Measurements from ENCODE around the gene XPNPEP2. TPM values are rescaled to one million over a fixed set of nuclear protein-coding genes. Genes with fewer than 3 reads are reported as not detected.
A peak's percentile ranks its signal among the peaks of the same experiment; 100 is the strongest.

XPNPEP2 gene
- total RNA-seq = 0.72 TPM

- DNase-seq = peak; percentile 87
Measured at GRCh38 chrX:129738466-129739308, at the start of gene XPNPEP2. TSS of gene XPNPEP2 (plus strand) at chrX:129738979. CDS start at chrX:129739214, 235 bp downstream.

DNA sequence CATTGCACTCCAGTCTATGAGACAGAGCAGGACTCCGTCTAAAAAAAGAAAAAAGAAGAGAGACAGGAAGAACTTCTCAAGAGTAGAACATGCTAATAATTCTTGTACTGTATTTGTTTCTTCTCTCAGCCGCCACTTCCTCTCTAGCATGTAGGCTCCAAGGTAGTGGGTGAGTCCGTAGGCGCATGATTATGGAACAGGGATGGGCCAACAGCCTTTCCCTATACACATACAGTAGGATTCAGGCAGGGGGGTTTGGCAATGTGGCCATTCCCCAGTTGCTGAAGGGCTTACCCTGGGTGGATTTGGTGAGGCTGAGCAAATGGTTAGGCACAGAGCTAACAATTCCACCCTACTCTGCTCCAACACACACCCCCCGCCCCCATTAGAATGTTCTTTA is 49.0 kb upstream of the XPNPEP2 start:
- DNase-seq = no peak

DNA sequence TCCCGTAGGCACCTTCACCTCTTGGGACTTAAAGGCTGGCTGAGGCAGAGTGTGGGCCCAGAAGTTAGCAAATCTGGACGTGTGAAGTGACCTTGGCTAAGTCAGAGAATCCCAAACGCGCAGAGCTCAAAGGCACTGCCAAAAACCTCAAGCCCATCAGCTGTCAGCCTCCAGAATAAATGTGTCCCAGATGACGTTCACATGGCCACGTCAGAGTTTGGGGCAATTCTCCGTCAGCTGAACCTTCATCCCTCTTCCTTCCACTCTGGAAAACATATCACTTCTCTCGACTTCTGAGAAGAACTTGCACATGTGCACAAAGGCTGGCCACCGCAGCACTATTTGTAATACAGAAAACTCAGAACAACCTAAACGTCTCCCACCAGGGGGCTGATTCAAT is 48.3 kb upstream of the XPNPEP2 start:
- peak; percentile 36 for DNase-seq

DNA sequence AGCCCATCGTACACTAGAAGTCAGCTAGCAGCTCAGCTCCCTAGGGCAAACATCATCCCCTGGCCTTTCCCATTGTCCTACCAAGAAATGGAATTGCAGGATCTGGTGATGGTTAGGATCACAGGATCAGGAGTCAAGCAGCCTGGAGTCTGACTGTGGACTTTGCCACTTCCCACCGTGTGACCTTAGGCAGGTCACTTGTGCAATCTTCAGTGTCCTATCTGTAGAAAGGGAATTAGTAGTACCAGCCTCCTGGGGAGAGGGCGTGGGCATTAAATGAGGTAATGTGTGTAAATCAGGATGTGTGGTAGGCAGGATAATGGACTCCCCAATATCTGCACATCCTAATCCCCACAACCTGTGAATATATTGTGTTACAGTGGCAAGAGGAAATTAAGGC is 45.4 kb upstream of the XPNPEP2 start:
- DNase-seq = no peak

GRCh38 chrX:129694805-129695204 is 44.0 kb upstream of the XPNPEP2 start:
- DNase-seq = no peak

- DNase-seq = no peak
Measured at GRCh38 chrX:129695535-129695934, 43.2 kb upstream of the XPNPEP2 start.

DNA sequence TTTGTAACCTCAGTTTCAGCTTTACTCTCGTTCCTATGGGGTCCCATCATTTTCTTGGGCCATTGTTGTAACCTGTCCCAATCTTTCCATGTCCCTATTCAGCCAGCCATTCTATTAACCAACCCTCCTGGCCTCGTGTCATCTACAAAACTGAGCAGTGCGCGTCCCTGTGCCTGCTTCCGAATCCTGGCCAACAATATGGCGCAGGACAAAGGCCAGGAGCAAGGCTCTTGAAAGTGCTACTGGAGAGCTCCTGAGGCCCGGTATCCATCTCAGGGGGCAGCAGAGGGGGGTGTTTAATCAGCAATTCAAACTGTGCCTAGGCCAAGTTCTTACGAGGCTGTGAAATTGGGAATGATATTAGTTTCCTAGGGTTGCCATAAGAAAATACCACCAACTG is 42.8 kb upstream of the XPNPEP2 start:
- no peak for DNase-seq

- DNase-seq = no peak
Measured at GRCh38 chrX:129696463-129697155, 42.2 kb upstream of the XPNPEP2 start.

DNA sequence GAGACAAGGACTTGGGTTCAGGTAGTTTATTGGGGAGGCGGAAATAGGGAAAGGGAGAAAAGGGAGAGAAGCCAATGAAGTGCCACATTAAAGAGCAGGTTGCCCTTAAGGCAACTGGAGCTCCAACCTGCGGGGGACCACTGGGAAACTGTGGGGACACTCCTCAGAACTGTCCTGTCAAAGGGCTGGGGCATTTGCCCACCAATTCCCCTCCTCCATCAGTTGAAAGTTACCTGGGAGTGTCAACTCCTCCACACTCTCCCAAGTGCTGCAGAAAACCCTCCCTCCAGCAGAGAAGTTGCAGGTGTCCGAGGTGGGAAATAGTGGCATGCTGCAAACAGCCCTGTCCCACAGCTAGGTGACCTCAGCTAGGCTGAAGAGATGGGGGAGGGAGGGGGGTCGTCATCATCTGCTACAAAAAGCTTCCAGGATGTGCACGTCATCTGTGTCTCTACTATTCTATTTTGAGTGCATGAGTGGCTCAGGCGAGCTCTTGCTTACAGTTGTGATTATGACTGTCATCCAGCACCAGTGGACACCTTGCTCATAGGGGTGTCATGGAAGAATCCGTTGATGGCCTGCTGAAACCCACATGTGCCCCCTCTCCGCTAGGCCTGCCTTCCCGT is 41.5 kb upstream of the XPNPEP2 start:
- no peak for DNase-seq

GRCh38 chrX:129698150-129698549 is 40.6 kb upstream of the XPNPEP2 start:
- DNase-seq = no peak

DNA sequence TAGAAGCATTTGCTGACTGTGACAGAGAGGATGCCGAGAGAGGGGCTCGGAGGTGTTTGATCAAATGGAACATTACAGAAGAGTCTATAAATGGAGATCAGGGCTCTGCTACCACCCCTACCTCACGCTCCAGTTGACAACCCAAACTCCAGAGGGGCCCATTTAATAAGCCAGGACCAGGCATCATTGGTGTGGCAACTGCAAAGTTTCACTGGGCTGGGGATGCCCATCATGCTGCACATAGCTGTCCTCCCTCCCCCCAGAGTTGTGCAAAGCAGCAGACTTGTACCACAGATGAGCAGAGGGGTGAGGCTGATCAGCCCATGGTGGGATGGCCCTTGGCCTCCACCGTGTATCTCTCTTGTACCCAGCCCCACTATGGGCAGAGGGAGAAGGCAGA is 38.2 kb upstream of the XPNPEP2 start:
- DNase-seq = no peak

- peak; percentile 88 for DNase-seq
Measured at GRCh38 chrX:129701624-129702069, 37.1 kb upstream of the XPNPEP2 start.

DNA sequence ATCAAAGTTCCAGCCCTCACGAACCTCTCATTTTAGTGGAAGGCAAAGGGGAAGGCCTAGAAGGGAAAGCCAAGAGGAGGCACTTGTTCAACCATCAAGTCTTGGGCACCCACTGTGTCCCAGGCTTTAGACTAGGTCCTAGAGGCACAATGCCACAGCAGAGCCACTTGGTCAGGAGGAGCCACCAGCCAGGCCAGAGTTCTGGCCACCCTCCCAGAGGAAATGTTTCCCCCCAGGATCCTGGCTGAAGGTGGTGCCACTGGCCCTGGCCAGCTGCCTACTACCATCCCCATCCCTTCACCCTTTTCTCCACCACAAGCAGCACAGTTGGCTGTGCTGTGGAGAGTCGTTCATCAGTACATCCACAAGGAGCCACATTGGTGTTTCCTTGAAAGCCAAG is 34.3 kb upstream of the XPNPEP2 start:
- no peak for DNase-seq

DNA sequence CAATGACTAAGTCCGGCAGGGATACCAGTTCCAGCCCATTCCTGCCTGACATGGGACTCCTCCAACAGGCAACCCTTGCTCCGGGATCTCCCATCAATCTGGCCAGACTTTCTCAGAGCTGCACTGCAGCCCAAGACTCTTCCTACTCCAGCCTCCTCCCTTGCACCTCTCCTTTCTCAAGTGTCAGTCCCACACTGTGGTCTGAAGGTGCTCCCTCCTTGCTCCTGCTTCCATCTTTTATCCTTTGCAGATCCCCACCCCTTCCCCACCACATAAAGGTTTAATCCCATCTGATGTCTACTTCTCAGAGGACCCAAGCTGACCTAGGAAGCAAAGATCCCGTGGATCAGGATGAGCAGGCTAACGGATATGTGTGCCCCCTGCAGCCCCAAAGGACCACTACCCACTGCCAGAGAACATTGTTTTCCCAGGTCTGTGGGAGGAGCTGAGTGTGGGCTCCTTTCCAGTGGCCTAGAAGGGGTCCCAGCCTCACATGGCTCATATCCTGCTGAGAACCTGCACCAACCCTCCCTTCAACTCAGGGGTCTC is 33.3 kb upstream of the XPNPEP2 start:
- DNase-seq = no peak

DNA sequence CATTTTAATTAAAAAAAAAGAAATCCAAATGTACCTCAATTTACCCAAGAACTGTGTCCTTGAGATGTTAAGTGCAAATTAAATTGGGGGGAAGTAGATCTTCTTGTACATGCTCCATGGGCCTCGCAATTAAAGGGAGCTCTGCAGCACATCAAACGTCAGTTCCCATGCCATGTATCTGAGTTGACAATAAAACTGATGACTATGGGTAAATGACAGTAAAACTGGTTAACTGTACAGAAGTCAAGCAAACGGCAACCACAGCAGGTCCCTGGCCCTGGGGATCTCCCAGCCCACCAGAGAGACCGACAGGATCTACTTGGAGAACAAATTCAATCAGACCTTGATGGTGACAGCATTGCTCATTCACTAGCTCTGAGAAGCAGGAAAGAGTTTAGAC is 32.8 kb upstream of the XPNPEP2 start:
- DNase-seq = no peak

GRCh38 chrX:129706400-129707072 is 32.2 kb upstream of the XPNPEP2 start:
- peak; percentile 82 for DNase-seq

DNA sequence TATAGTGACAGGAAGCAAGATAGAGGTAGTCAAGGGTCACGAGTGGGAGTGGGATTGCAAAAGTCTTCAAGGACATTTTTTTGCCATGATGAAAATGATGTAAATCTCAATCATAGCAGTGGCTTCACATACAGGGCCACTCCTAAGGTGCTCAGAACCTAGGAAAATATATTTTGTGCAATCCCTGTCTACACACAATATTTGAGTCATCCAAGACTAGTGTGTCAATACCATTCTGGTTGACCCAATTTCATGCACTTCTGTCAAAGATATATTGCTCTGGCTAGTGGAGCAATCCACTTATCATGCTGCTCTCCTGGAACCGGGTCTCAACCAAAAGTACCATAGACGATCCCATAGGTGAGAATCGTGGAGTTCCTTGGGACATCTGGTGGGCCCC is 24.2 kb upstream of the XPNPEP2 start:
- no peak for DNase-seq

- no peak for DNase-seq
Measured at GRCh38 chrX:129716507-129716906, 22.3 kb upstream of the XPNPEP2 start.

GRCh38 chrX:129717892-129718291 is 20.9 kb upstream of the XPNPEP2 start:
- DNase-seq = peak; percentile 21

DNA sequence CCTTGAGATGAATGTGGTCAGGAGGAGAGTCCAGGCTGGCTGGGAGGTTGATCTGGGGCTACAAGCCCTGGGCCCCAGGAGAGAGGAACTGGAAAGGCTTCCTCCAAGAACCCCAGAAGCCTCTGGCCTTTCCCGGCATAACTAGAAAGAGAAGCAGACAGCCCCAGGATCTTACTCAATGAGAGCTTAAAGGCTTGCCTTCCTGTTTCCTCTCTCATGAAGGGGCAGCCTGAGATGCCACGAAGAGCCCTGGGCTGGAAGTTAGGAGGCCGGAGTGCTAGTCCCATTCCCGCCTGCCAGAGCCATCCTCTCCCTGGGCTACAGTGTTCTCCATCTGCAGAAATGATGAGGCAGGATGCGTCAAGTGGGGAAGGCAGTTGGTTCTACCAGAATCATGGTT is 20.1 kb upstream of the XPNPEP2 start:
- no peak for DNase-seq

GRCh38 chrX:129719268-129719667 is 19.5 kb upstream of the XPNPEP2 start:
- no peak for DNase-seq

- DNase-seq = no peak
Measured at GRCh38 chrX:129719931-129720530, 18.7 kb upstream of the XPNPEP2 start.
